Epithelial cell of esophagus (primary cell): ENCODE results near the gene IFNA16.
"Not testable (repeated sequence)": the region's sequence is repeated elsewhere in the genome, so short reads cannot be mapped to it uniquely, and the experiment has no call there.

Experiments
- DNase-seq: peaks from one replicate; pipeline ENCODE4 v3.0.0; 2010; ENCODE audit warnings: low read depth
- H3K4me3 ChIP-seq: 2 replicates; pipeline ENCODE4 v1.5.1; 2011; ENCODE audit warnings: mild to moderate bottlenecking, low read length, control low read depth
- TF ChIP-seq, protein P1 (sequence below): IDR thresholded peaks from 2 replicates; pipeline ENCODE4 v1.5.1; 2011; ENCODE audit warnings: low read depth, mild to moderate bottlenecking, low read length, control low read depth, inconsistent platforms; ENCODE audit not compliant: insufficient read depth; ENCODE audit errors: missing control alignments

IFNA16 gene

DNA sequence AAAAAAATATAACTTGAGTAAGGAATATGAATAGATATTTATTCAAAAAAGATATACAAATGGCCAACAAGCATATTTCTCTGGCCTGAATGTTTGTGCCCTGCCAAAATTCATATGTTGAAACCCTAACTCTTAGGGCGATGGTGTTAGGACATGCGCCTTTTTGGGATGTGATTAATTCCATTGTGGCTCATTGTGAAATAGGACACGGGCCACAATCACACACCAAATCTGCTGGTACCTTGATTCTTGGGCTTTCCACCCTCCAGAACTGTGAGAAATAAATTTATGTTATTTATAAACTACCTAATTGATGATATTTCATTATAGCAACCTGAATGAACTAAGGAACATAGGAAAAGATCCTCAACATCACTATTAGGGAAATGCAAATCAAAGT lies 45.0 kb downstream of the IFNA16 start:
- TF ChIP-seq, protein P1, sequence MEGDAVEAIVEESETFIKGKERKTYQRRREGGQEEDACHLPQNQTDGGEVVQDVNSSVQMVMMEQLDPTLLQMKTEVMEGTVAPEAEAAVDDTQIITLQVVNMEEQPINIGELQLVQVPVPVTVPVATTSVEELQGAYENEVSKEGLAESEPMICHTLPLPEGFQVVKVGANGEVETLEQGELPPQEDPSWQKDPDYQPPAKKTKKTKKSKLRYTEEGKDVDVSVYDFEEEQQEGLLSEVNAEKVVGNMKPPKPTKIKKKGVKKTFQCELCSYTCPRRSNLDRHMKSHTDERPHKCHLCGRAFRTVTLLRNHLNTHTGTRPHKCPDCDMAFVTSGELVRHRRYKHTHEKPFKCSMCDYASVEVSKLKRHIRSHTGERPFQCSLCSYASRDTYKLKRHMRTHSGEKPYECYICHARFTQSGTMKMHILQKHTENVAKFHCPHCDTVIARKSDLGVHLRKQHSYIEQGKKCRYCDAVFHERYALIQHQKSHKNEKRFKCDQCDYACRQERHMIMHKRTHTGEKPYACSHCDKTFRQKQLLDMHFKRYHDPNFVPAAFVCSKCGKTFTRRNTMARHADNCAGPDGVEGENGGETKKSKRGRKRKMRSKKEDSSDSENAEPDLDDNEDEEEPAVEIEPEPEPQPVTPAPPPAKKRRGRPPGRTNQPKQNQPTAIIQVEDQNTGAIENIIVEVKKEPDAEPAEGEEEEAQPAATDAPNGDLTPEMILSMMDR, result no peak
- no peak for DNase-seq
- H3K4me3 ChIP-seq, result no peak overlapping the region

DNA sequence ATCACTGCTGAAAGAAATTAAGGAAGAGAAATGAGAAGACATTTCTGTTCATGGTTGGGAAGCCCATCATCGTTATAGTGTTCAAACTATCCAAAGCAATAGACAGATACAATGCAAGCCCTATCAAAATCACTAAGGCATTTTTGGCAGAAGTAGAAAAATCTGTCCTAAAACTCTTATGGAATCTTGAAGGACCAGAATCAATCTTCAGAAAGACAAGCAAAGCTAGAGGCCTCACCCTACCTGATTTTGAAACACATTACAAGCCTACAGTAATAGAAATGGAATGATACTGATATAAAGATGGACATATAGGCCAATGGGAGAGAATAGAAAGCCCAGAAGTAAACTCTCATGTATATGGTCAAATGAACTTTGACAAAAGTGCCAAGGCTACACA lies 45.8 kb downstream of the IFNA16 start:
- TF ChIP-seq, protein P1, result no peak
- no peak overlapping the region for H3K4me3 ChIP-seq
- DNase-seq, result no peak

DNA sequence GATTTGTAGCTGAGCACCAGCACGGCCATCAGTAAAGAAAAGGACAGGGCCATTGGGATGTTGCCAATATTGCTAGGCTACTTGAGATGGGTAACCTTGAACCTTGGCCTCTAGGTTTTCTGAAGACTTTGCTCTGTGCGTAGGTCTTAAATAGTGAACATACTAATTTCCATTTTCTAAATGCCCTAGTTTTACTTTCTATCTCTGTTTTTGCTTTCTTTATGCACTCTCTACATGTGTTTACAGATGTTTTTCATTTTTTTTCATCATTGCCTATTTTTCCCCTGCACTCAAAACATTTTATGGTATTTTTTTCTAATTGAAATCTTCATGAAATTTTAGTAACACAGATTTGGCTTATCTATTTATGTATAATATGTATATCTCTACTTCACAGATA lies 50.6 kb downstream of the IFNA16 start, which contains the start of gene IFNA21:
Gene IFNA21 (minus strand): TSS at position 101 of the 400 bp plus-strand sequence. CDS start 48 bp downstream, at position 53.
- not testable (repeated sequence) for DNase-seq, H3K4me3 ChIP-seq
